Measurements from ENCODE around the gene MAPK14.
"Not testable (repeated sequence)": the region's sequence is repeated elsewhere in the genome, so short reads cannot be mapped to it uniquely, and the experiment has no call there.

MAPK14 gene

DNA sequence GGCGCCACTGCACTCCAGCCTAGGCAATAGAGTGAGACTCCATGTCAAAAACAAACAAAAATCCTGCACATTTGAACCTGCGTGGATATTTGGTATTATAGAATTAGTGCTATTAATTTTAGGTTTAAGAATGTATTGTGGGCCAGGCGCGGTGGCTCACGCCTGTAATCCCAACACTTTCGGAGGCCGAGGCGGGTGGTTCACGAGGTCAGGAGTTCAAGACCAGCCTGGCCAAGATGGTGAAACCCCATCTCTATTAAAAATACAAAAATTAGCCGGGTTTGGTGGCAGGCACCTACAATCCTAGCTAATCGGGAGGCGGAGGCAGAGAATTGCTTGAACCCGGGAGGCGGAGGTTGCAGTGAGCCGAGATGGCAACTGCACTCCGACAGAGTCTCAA lies 101.7 kb downstream of the MAPK14 start:
- 90 to 100% methylated on average over 5 of the region's 16 CpGs for WGBS, 2 experiments (ENCODE audit: insufficient coverage in 2 of 2)
- H3K36me3 ChIP-seq (ENCODE audit: control insufficient read depth, insufficient read depth, low read length); H3K27ac ChIP-seq (ENCODE audit: low read depth, low read length, severe bottlenecking); H3K9me3 ChIP-seq (ENCODE audit: control insufficient read depth, low read length); H3K4me3 ChIP-seq (ENCODE audit: extremely low read depth, insufficient read depth, low read length, poor library complexity, severe bottlenecking): not testable (repeated sequence)
- H3K4me1 ChIP-seq (ENCODE audit: control insufficient read depth, insufficient read depth, low read length, poor library complexity, severe bottlenecking), result peaks cover 54% of the 10 kb centered on the region

GRCh38 chr6:36129941-36130666 lies 102.5 kb downstream of the MAPK14 start, which contains the start of gene MAPK13:
MAPK13 (plus strand) TSS chr6:36130513; CDS start chr6:36130583, 70 bp downstream.
- Histone ChIP-seq H3K27ac (ENCODE audit: low read depth, low read length, severe bottlenecking) (peak within 1 kb of the TSS; percentile 53), H3K4me3 (ENCODE audit: extremely low read depth, insufficient read depth, low read length, poor library complexity, severe bottlenecking) (no peak within 1 kb of the TSS)
- WGBS, 2 experiments (ENCODE audit: insufficient coverage in 2 of 2), result 4 to 8% methylated on average over 49 to 55 of the region's 59 CpGs

DNA sequence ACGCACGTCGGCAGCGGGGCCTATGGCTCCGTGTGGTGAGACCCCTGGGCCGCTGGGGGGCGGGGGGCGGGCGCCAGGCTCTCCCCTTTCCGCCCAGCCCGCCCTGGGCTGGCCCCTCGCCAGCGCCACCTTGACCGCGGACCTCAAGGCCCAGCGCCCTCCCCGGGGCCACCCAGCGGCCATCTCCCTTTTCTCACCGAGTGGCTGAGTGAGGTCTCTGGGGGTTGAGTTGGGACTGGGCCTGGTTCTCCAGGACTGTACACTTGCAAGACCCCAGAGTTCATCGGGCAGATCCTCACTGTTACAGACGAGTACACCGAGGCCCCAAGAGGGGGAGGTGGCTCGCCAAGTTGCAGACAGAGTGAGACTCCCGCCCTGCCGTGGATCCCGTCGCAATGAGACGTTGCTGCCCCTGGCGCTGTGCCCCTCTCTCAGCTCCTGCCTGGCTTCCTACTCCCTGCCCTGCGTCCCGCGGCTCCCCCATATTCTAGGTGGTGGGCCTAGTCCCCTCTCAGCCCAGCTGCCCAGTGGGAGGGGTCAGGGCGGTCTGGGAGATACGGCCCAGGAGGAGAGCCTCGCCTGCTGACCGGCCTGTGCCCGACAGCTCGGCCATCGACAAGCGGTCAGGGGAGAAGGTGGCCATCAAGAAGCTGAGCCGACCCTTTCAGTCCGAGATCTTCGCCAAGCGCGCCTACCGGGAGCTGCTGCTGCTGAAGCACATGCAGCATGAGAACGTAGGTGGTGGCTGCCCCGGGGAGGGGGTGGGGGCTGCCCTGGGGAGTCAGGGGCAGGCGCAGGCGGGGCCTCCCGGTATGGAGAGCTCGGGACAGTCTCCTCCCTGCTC lies 103.3 kb downstream of the MAPK14 start:
- no peak overlapping the region for H3K4me3 ChIP-seq (ENCODE audit: extremely low read depth, insufficient read depth, low read length, poor library complexity, severe bottlenecking)
- no peaks in the 10 kb centered on the region for H3K9me3 ChIP-seq (ENCODE audit: control insufficient read depth, low read length)
- WGBS, 2 experiments (ENCODE audit: insufficient coverage in 2 of 2), result 84 to 85% methylated on average over 23 to 27 of the region's 52 CpGs
- H3K27ac ChIP-seq (ENCODE audit: low read depth, low read length, severe bottlenecking), result peak overlapping the region; percentile 53
- H3K36me3 ChIP-seq (ENCODE audit: control insufficient read depth, insufficient read depth, low read length), result no peaks in the 10 kb centered on the region
- H3K4me1 ChIP-seq (ENCODE audit: control insufficient read depth, insufficient read depth, low read length, poor library complexity, severe bottlenecking), result peaks cover 53% of the 10 kb centered on the region

More at GRCh38 chr6:36129941-36130666, 102.5 kb downstream of the MAPK14 start, which contains the start of gene MAPK13:
- H3K9me3 ChIP-seq (ENCODE audit: control insufficient read depth, low read length), result no peaks in the 10 kb centered on the region
- H3K4me1 ChIP-seq (ENCODE audit: control insufficient read depth, insufficient read depth, low read length, poor library complexity, severe bottlenecking), result peaks cover 54% of the 10 kb centered on the region
- no peaks in the 10 kb centered on the region for H3K36me3 ChIP-seq (ENCODE audit: control insufficient read depth, insufficient read depth, low read length)

- Histone ChIP-seq H3K9me3 (ENCODE audit: control insufficient read depth, low read length) (no peaks in the 10 kb centered on the region), H3K27ac (ENCODE audit: low read depth, low read length, severe bottlenecking) (peak overlapping the region; percentile 53), H3K4me1 (ENCODE audit: control insufficient read depth, insufficient read depth, low read length, poor library complexity, severe bottlenecking) (peaks cover 46% of the 10 kb centered on the region), H3K4me3 (ENCODE audit: extremely low read depth, insufficient read depth, low read length, poor library complexity, severe bottlenecking) (no peak overlapping the region), H3K36me3 (ENCODE audit: control insufficient read depth, insufficient read depth, low read length) (no peaks in the 10 kb centered on the region)
- 62 to 71% methylated on average over 3 to 7 of the region's 8 CpGs for WGBS, 2 experiments (ENCODE audit: insufficient coverage in 2 of 2)
Measured at GRCh38 chr6:36131511-36132245, 104.1 kb downstream of the MAPK14 start.

- peak overlapping the region; percentile 53 for H3K27ac ChIP-seq (ENCODE audit: low read depth, low read length, severe bottlenecking)
- WGBS, 2 experiments (ENCODE audit: insufficient coverage in 2 of 2), result 35 to 87% methylated on average over 2 to 3 of the region's 5 CpGs
- no peak overlapping the region for H3K4me3 ChIP-seq (ENCODE audit: extremely low read depth, insufficient read depth, low read length, poor library complexity, severe bottlenecking)
- H3K9me3 ChIP-seq (ENCODE audit: control insufficient read depth, low read length), result no peaks in the 10 kb centered on the region
- no peaks in the 10 kb centered on the region for H3K36me3 ChIP-seq (ENCODE audit: control insufficient read depth, insufficient read depth, low read length)
- peaks cover 40% of the 10 kb centered on the region for H3K4me1 ChIP-seq (ENCODE audit: control insufficient read depth, insufficient read depth, low read length, poor library complexity, severe bottlenecking)
Measured at GRCh38 chr6:36132246-36132895, 104.8 kb downstream of the MAPK14 start.

DNA sequence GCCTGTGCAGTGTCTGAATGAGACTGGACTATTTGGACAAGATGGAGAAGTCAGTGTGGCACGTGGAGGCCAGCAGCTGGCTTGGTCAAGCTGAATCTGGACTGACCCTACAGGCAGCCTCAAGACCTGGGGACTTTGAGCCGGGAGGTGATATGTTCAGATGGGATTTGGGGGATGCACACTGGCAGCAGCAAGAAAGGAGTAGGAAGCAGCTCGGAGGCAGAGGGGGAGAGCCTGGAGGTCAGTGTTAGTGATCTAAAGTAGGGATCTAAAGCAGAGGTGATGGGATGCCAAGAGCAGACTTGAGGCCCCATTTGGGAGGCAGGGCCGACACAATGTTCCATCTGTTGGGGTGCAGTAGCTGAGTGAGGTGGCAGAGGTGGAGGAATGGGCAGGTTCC lies 105.5 kb downstream of the MAPK14 start:
- 91 to 93% methylated on average over 3 to 4 of the region's 4 CpGs for WGBS, 2 experiments (ENCODE audit: insufficient coverage in 2 of 2)
- peaks cover 33% of the 10 kb centered on the region for H3K4me1 ChIP-seq (ENCODE audit: control insufficient read depth, insufficient read depth, low read length, poor library complexity, severe bottlenecking)
- H3K4me3 ChIP-seq (ENCODE audit: extremely low read depth, insufficient read depth, low read length, poor library complexity, severe bottlenecking), result no peak overlapping the region
- H3K27ac ChIP-seq (ENCODE audit: low read depth, low read length, severe bottlenecking), result no peak overlapping the region
- no peaks in the 10 kb centered on the region for H3K9me3 ChIP-seq (ENCODE audit: control insufficient read depth, low read length)
- no peaks in the 10 kb centered on the region for H3K36me3 ChIP-seq (ENCODE audit: control insufficient read depth, insufficient read depth, low read length)

GRCh38 chr6:36133912-36134311 lies 106.3 kb downstream of the MAPK14 start:
- Histone ChIP-seq H3K27ac (ENCODE audit: low read depth, low read length, severe bottlenecking) (no peak overlapping the region), H3K36me3 (ENCODE audit: control insufficient read depth, insufficient read depth, low read length) (no peaks in the 10 kb centered on the region), H3K9me3 (ENCODE audit: control insufficient read depth, low read length) (no peaks in the 10 kb centered on the region), H3K4me1 (ENCODE audit: control insufficient read depth, insufficient read depth, low read length, poor library complexity, severe bottlenecking) (peaks cover 27% of the 10 kb centered on the region), H3K4me3 (ENCODE audit: extremely low read depth, insufficient read depth, low read length, poor library complexity, severe bottlenecking) (no peak overlapping the region)
- 88 to 91% methylated on average over 3 to 4 of the region's 4 CpGs for WGBS, 2 experiments (ENCODE audit: insufficient coverage in 2 of 2)

GRCh38 chr6:36135053-36135731 lies 107.6 kb downstream of the MAPK14 start:
- Histone ChIP-seq H3K9me3 (ENCODE audit: control insufficient read depth, low read length) (no peaks in the 10 kb centered on the region), H3K4me1 (ENCODE audit: control insufficient read depth, insufficient read depth, low read length, poor library complexity, severe bottlenecking) (peaks cover 27% of the 10 kb centered on the region), H3K4me3 (ENCODE audit: extremely low read depth, insufficient read depth, low read length, poor library complexity, severe bottlenecking) (no peak overlapping the region), H3K27ac (ENCODE audit: low read depth, low read length, severe bottlenecking) (no peak overlapping the region), H3K36me3 (ENCODE audit: control insufficient read depth, insufficient read depth, low read length) (no peaks in the 10 kb centered on the region)
- WGBS, 2 experiments (ENCODE audit: insufficient coverage in 2 of 2), result 99 to 100% methylated on average over 11 to 13 of the region's 13 CpGs

DNA sequence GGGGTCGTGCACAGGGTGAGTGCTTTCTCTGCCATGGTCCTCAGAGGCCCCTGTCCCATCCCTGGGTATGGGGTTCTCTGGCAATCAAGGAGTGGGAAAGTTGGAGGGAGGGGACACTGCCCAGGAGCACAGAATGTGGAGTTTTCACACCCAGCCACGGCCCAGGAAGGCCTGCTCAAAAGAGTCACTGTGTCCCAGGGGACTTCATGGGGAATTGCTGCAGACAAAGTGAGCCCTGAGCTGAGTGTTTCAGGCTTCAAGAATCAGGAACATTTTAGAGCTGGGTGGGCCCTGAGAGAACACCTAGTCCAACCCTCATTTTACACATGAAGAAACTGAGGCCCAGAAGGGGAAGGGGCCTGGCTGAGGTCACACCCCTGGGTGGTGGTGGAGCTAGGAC lies 108.4 kb downstream of the MAPK14 start:
- no peaks in the 10 kb centered on the region for H3K36me3 ChIP-seq (ENCODE audit: control insufficient read depth, insufficient read depth, low read length)
- WGBS, 2 experiments (ENCODE audit: insufficient coverage in 2 of 2), result 94 to 100% methylated on average over 1 to 2 of the region's 2 CpGs
- no peak overlapping the region for H3K27ac ChIP-seq (ENCODE audit: low read depth, low read length, severe bottlenecking)
- no peaks in the 10 kb centered on the region for H3K9me3 ChIP-seq (ENCODE audit: control insufficient read depth, low read length)
- H3K4me3 ChIP-seq (ENCODE audit: extremely low read depth, insufficient read depth, low read length, poor library complexity, severe bottlenecking), result no peak overlapping the region
- H3K4me1 ChIP-seq (ENCODE audit: control insufficient read depth, insufficient read depth, low read length, poor library complexity, severe bottlenecking), result peaks cover 28% of the 10 kb centered on the region

- no peak overlapping the region for H3K27ac ChIP-seq (ENCODE audit: low read depth, low read length, severe bottlenecking)
- peaks cover 23% of the 10 kb centered on the region for H3K4me1 ChIP-seq (ENCODE audit: control insufficient read depth, insufficient read depth, low read length, poor library complexity, severe bottlenecking)
- WGBS, 2 experiments (ENCODE audit: insufficient coverage in 2 of 2), result 94 to 98% methylated on average over 12 of the region's 12 CpGs
- no peaks in the 10 kb centered on the region for H3K9me3 ChIP-seq (ENCODE audit: control insufficient read depth, low read length)
- H3K4me3 ChIP-seq (ENCODE audit: extremely low read depth, insufficient read depth, low read length, poor library complexity, severe bottlenecking), result no peak overlapping the region
- H3K36me3 ChIP-seq (ENCODE audit: control insufficient read depth, insufficient read depth, low read length), result no peaks in the 10 kb centered on the region
Measured at GRCh38 chr6:36136551-36136950, 108.9 kb downstream of the MAPK14 start.

Measured in mesodermal cell (in vitro differentiated cells).